Measurements from ENCODE around the gene TTC7B.

The TTC7B gene

DNA sequence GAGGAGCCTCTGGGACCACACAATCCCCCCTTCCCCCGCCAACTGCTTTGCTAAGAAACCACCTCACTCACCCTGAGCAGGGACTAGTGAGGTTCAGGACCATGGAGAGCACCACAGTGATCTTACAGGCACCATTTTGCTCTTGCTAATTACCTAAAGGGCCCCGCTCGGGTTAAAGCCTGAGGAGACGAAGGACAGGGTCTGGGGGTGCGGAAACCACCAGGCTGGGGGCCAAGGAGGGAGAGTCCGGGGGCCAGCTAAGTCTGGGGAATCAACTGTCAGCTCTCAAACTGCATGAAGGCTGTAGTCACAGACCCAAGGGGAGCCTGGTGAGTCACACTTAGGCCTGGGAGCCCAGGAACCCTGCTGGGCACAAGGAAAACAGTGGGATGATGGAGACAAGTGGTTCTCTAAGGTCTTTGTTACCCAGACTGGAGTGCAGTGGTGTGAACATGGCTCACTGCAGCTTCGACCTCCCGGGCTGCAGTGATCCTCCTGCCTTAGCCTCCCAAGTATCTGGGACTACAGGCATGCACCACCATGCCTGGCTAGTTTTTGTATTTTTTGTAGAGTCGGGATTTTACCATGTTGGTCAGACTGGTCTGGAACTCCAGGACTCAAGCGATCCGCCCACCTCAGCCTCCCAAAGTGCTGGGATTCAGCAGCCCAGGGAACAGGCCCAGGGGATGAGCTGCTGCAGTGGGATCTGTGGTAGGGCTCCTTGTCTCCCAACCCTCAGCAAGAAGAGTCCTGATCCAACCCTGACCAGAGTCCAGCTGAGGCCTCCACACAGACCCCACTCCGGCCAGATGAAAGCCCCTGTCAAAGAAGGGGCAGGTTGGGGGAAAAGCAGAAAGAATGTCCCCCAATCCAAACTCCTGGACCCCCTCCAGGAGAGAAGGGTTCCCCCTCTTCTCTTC, 320.6 kb downstream of the TTC7B start:
- WGBS, 2 experiments: 62% methylated on average over 12 of the region's 12 CpGs
- no peak overlapping the region for H3K4me3 ChIP-seq (ENCODE audit: insufficient read depth, low read depth, low read length)

DNA sequence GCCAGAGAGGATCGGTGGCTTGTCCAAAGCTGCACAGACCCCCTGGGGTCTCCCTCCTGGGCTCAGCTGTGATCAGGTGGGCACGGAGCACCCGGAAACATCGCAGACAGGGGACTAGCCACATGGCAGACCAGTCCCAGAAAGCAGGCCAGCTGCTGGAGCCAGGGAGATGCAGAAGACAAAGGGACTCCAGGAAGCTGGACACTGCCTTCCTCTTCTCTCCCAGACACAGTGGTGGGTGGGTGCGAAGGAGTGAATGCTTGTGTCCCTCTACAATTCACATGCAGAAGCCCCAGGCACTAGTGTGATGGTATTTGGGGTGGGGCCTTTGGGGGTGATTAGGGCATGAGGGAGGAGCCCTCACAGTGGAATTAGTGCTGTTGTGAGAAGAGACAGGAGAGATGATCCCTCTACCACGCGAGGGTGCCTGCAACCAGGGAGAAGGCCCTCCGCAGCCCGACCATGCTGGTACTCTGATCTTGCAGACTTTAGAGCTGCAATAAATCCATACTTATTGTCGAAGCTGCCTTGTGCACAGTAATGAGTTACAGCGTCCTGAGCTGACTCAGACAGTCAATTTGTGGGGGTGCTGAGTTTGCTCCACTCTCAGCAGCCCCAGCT, 324.2 kb downstream of the TTC7B start:
- WGBS, 2 experiments: 77 to 82% methylated on average over 10 of the region's 11 CpGs
- Histone ChIP-seq H3K27ac (ENCODE audit: insufficient read depth, low read depth, low read length, poor library complexity, severe bottlenecking) (no peak overlapping the region), H3K9me3 (ENCODE audit: control insufficient read depth, low read length) (no peaks in the 10 kb centered on the region), H3K27me3 (ENCODE audit: control insufficient read depth, insufficient read depth, low read length, poor library complexity, severe bottlenecking) (no peaks in the 10 kb centered on the region), H3K4me1 (ENCODE audit: control insufficient read depth, insufficient read depth, low read length) (peaks cover 10% of the 10 kb centered on the region), H3K36me3 (ENCODE audit: control insufficient read depth, insufficient read depth, low read length) (no peaks in the 10 kb centered on the region), H3K4me3 (ENCODE audit: insufficient read depth, low read depth, low read length) (no peak overlapping the region)

More for the DNA sequence above, 320.6 kb downstream of the TTC7B start:
- no peaks in the 10 kb centered on the region for H3K9me3 ChIP-seq (ENCODE audit: control insufficient read depth, low read length)
- H3K27me3 ChIP-seq (ENCODE audit: control insufficient read depth, insufficient read depth, low read length, poor library complexity, severe bottlenecking): no peaks in the 10 kb centered on the region
- no peak overlapping the region for H3K27ac ChIP-seq (ENCODE audit: insufficient read depth, low read depth, low read length, poor library complexity, severe bottlenecking)
- peaks cover 17% of the 10 kb centered on the region for H3K4me1 ChIP-seq (ENCODE audit: control insufficient read depth, insufficient read depth, low read length)
- H3K36me3 ChIP-seq (ENCODE audit: control insufficient read depth, insufficient read depth, low read length): no peaks in the 10 kb centered on the region

DNA sequence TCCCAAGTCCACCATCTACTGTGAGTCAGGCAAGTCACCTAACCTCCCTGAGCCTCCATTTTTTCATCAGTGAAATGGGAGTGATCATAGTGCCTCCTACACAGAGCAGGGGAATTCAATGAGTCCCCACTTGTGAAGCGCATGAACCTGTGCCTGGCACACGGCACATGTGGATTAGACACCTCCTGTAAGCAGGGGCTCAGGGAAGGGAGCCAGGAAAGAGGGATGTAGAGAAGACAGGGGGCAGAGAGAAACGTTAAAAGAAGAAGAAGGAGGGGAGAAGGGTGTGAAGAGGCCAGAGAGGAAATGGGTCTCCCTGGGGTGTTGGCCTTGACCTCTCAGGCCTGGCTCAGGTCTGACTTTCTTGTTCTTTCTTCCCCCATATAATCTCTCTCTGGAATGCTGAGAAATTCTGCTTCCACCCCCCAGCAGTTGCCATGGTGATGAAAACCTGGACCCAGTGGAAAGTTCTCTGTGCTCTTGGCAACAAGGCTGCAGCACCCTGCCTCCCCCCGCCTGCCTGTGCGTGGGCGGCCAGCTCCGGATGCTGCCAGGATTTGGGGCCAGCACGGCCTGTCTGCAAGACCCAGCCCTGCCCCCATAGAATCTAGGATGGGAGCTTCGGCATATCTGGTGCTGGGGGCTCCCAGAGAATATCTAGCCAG, 324.9 kb downstream of the TTC7B start:
- Histone ChIP-seq H3K9me3 (ENCODE audit: control insufficient read depth, low read length) (no peaks in the 10 kb centered on the region), H3K4me3 (ENCODE audit: insufficient read depth, low read depth, low read length) (no peak overlapping the region), H3K36me3 (ENCODE audit: control insufficient read depth, insufficient read depth, low read length) (no peaks in the 10 kb centered on the region), H3K4me1 (ENCODE audit: control insufficient read depth, insufficient read depth, low read length) (peaks cover 10% of the 10 kb centered on the region), H3K27me3 (ENCODE audit: control insufficient read depth, insufficient read depth, low read length, poor library complexity, severe bottlenecking) (no peaks in the 10 kb centered on the region), H3K27ac (ENCODE audit: insufficient read depth, low read depth, low read length, poor library complexity, severe bottlenecking) (no peak overlapping the region)
- WGBS, 2 experiments: 67 to 68% methylated on average over 9 of the region's 9 CpGs

DNA sequence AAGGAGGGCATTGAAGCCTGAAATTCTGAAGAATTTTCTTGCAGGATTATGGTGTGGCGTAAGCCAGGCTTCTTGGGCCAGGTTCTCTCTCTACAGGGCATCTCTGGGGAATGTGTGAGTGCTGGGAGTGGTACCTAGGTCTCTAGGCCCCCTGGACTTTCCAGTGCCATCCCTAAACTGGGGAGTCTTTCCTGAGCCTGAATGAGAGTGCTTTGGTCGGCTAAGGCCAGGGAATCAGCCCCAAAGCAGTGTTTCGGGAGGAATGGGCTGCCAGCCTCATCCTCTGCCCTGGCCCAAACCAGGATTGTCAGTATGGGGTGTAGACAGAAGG, 325.5 kb downstream of the TTC7B start:
- WGBS, 2 experiments: 91 to 95% methylated on average over 3 of the region's 3 CpGs
- Histone ChIP-seq H3K36me3 (ENCODE audit: control insufficient read depth, insufficient read depth, low read length) (no peaks in the 10 kb centered on the region), H3K4me1 (ENCODE audit: control insufficient read depth, insufficient read depth, low read length) (peaks cover 10% of the 10 kb centered on the region), H3K9me3 (ENCODE audit: control insufficient read depth, low read length) (no peaks in the 10 kb centered on the region), H3K27ac (ENCODE audit: insufficient read depth, low read depth, low read length, poor library complexity, severe bottlenecking) (no peak overlapping the region), H3K27me3 (ENCODE audit: control insufficient read depth, insufficient read depth, low read length, poor library complexity, severe bottlenecking) (no peaks in the 10 kb centered on the region), H3K4me3 (ENCODE audit: insufficient read depth, low read depth, low read length) (no peak overlapping the region)

DNA sequence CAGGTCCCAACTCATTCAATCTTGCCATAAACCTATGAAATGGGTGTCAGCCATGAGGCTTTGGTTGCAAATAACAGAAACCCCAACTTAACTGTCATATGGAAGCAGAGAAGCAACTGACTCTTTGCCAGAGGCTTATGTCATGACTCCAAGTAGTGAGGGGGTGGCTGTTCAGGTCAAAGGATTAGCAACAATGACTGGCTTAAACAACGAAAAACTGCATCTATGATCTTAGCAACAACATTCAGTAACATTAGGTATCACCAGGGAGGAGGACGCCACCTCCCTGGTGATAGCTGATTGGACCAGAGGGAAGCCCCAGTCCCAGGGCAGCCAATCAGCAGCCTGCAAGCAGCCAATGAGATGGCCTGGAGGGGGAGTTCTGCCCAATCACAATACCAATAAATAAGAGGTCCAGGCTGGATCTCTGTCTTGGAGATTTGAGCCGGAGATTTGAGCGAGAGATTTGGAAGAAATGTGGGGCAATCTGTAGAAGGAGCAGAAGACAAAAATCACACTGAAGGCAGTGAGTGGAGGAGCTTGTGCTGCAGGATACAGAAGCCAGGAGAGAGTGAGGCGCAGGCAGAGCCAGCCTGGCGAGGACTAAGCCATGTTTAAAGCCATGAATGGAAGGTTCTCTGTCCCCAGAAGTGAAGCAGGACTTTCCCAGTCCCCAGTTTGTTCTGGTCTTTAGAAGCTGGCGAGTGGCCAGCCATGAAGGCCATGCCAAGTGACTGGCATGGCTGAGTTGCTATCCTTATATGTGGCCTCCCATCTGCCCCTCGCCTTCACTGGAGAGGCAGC, 326.1 kb downstream of the TTC7B start:
- 95 to 96% methylated on average over 8 of the region's 8 CpGs for whole genome bisulfite sequencing, 2 experiments
- Histone ChIP-seq H3K4me1 (ENCODE audit: control insufficient read depth, insufficient read depth, low read length) (peaks cover 10% of the 10 kb centered on the region), H3K27ac (ENCODE audit: insufficient read depth, low read depth, low read length, poor library complexity, severe bottlenecking) (no peak overlapping the region), H3K9me3 (ENCODE audit: control insufficient read depth, low read length) (no peaks in the 10 kb centered on the region), H3K27me3 (ENCODE audit: control insufficient read depth, insufficient read depth, low read length, poor library complexity, severe bottlenecking) (no peaks in the 10 kb centered on the region), H3K36me3 (ENCODE audit: control insufficient read depth, insufficient read depth, low read length) (no peaks in the 10 kb centered on the region), H3K4me3 (ENCODE audit: insufficient read depth, low read depth, low read length) (no peak overlapping the region)

DNA sequence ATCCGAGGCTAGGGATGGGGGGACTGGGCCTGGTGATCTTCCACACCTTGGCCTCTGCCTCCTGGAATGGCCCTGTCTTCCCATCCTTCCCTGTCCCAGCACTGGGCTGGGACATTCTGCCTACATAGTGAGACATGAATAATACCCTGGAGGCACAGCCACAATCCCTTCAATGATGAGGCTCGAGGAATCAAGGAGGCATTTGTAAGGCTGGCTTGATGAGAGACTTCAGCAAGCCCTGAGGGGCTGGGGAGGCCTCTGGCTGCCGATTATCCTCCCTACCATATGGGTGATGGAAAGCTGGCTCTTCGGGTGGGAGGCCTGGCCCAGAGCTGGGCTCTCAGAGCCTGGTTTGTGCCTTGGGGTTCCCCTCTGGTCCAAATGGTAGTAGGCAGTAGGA, 326.9 kb downstream of the TTC7B start:
- WGBS, 2 experiments: 84 to 86% methylated on average over 4 of the region's 4 CpGs
- no peaks in the 10 kb centered on the region for H3K36me3 ChIP-seq (ENCODE audit: control insufficient read depth, insufficient read depth, low read length)
- H3K9me3 ChIP-seq (ENCODE audit: control insufficient read depth, low read length): no peaks in the 10 kb centered on the region
- no peaks in the 10 kb centered on the region for H3K27me3 ChIP-seq (ENCODE audit: control insufficient read depth, insufficient read depth, low read length, poor library complexity, severe bottlenecking)
- H3K4me3 ChIP-seq (ENCODE audit: insufficient read depth, low read depth, low read length): no peak overlapping the region
- H3K27ac ChIP-seq (ENCODE audit: insufficient read depth, low read depth, low read length, poor library complexity, severe bottlenecking): no peak overlapping the region
- H3K4me1 ChIP-seq (ENCODE audit: control insufficient read depth, insufficient read depth, low read length): peaks cover 10% of the 10 kb centered on the region

DNA sequence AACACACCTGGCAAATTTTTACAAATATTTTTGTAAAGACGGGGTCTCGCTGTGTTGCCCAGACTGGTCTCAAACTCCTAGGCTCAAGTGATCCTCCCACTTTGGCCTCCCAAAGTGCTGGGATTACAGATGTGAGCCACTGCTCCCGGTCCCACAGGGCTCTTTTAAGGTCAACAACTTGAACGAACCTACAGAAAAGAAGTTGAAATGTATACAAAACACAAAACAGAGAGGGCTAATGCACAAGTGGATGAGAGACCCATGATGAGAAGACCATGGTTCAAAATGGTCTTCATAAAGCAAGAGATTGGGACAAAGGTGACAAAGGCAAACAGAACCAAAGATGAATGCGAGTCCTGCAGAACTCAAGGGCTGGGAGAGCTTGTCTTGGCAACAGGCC, 328.0 kb downstream of the TTC7B start:
- Histone ChIP-seq H3K9me3 (ENCODE audit: control insufficient read depth, low read length) (no peaks in the 10 kb centered on the region), H3K4me1 (ENCODE audit: control insufficient read depth, insufficient read depth, low read length) (peaks cover 10% of the 10 kb centered on the region), H3K36me3 (ENCODE audit: control insufficient read depth, insufficient read depth, low read length) (no peaks in the 10 kb centered on the region), H3K27ac (ENCODE audit: insufficient read depth, low read depth, low read length, poor library complexity, severe bottlenecking) (no peak overlapping the region), H3K4me3 (ENCODE audit: insufficient read depth, low read depth, low read length) (no peak overlapping the region), H3K27me3 (ENCODE audit: control insufficient read depth, insufficient read depth, low read length, poor library complexity, severe bottlenecking) (no peaks in the 10 kb centered on the region)
- 85 to 93% methylated on average over 5 of the region's 5 CpGs for WGBS, 2 experiments

DNA sequence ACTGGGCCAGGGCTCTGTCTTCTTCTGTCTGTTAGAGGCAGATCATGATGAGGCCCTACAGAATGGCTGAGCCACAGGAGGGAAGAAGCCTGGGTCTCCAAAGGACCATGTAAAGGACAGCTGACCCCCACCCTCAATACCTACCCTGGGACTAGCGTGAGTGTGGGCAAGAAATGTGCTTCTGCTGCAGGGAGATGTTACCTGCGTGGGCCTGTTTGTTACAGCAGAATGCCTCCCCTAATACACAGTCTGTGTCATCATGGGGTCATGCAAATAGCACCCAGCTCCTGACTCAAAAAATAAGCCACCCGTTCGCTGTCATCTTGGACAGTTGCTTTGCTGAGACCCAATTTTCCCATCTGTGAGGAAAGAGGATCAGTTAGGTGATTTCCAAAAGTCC, 328.8 kb downstream of the TTC7B start:
- 96% methylated on average over 4 of the region's 4 CpGs for WGBS, 2 experiments
- Histone ChIP-seq H3K9me3 (ENCODE audit: control insufficient read depth, low read length) (no peaks in the 10 kb centered on the region), H3K27me3 (ENCODE audit: control insufficient read depth, insufficient read depth, low read length, poor library complexity, severe bottlenecking) (no peaks in the 10 kb centered on the region), H3K4me3 (ENCODE audit: insufficient read depth, low read depth, low read length) (no peak overlapping the region), H3K4me1 (ENCODE audit: control insufficient read depth, insufficient read depth, low read length) (peaks cover 10% of the 10 kb centered on the region), H3K27ac (ENCODE audit: insufficient read depth, low read depth, low read length, poor library complexity, severe bottlenecking) (no peak overlapping the region), H3K36me3 (ENCODE audit: control insufficient read depth, insufficient read depth, low read length) (no peaks in the 10 kb centered on the region)

DNA sequence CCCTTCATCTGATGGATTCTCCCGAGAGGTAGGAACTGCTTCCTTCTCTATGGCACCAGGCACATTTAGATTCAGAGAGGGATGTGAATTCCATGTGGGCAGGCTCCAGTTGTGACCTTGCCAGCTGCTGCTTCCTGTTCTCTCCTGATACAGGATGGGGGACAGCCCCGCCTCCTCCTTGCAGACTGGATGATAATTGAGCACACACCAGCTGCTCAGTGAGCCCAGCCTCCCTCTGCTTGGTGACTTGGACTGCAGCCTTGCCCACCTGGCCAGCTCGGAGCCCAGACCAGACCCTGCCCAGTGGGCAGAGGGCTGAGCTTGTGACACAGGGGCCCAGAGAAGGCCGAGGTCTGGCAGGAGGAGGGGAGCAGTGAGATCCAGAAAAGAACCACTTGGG, 329.2 kb downstream of the TTC7B start:
- Histone ChIP-seq H3K9me3 (ENCODE audit: control insufficient read depth, low read length) (no peaks in the 10 kb centered on the region), H3K4me3 (ENCODE audit: insufficient read depth, low read depth, low read length) (no peak overlapping the region), H3K27me3 (ENCODE audit: control insufficient read depth, insufficient read depth, low read length, poor library complexity, severe bottlenecking) (no peaks in the 10 kb centered on the region), H3K4me1 (ENCODE audit: control insufficient read depth, insufficient read depth, low read length) (peaks cover 8% of the 10 kb centered on the region), H3K36me3 (ENCODE audit: control insufficient read depth, insufficient read depth, low read length) (no peaks in the 10 kb centered on the region), H3K27ac (ENCODE audit: insufficient read depth, low read depth, low read length, poor library complexity, severe bottlenecking) (no peak overlapping the region)
- 86 to 88% methylated on average over 4 of the region's 4 CpGs for WGBS, 2 experiments
